Stimulated activated CD8-positive, alpha-beta memory T cell treated with anti-CD3 and anti-CD28 coated beads, Interleukin-2, amount 100 ng/mL, for 1 hour (primary cell): ENCODE data around the gene RNMT.
"Not testable (repeated sequence)": the region's sequence is repeated elsewhere in the genome, so short reads cannot be mapped to it uniquely, and the experiment has no call there.

Experiments
- DNase-seq, 2 donors: peaks; one replicate each; pipeline ENCODE4 v3.0.0-alpha.2; 2020; ENCODE audit warnings: low read depth in 2 of 2

Gene RNMT

GRCh38 chr18:13735681-13736080 lies 9.2 kb downstream of the RNMT start:
- no peak for DNase-seq

- no peak for DNase-seq
Measured at GRCh38 chr18:13745696-13746095, 19.2 kb downstream of the RNMT start.

GRCh38 chr18:13746633-13747032 lies 20.2 kb downstream of the RNMT start:
- no peak for DNase-seq

GRCh38 chr18:13751599-13751998 lies 25.1 kb downstream of the RNMT start:
- not testable (repeated sequence) for DNase-seq

- DNase-seq: no peak
Measured at GRCh38 chr18:13756261-13756660, 29.8 kb downstream of the RNMT start.

GRCh38 chr18:13756671-13757070 lies 30.2 kb downstream of the RNMT start:
- DNase-seq: no peak

DNA sequence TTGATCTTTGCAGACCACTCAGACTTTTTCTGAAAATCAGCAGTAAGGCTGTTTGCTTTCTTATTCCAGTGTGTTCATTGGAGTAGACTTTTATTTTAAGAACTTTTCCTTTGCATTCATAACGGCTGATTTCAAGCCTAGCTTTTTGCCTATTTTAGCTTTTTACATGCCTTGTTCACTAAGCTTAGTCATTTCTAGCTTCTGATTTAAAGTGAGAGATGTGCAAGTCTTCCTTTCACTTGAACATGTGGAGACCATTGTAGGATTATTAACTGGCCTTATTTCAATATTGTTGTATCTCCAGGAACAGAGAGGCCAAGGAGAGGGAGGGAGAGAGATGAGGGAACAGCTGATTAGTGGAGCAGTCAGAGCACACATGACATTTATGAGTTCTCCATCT lies 32.1 kb downstream of the RNMT start:
- DNase-seq: no peak

DNA sequence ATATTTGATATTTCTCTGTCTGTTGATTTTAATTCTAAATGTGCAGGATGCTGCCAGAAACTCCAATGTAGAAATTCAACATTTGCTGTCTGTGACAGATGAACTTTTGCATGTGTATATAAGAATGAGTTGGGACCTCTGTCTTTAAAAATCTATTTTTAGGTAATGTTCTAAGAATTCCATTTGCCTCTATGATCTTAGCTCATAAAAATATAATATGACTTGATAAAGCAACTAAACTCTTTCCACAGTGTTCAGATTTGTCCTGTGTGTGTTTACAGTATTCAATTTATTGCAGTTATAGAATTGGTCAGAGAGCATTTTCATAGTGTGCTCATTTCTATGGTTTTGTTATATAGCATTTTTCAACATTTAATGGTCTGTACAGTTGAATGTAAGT lies 33.6 kb downstream of the RNMT start:
- no peak for DNase-seq

GRCh38 chr18:13762690-13763439 lies 36.4 kb downstream of the RNMT start:
- no peak for DNase-seq

DNA sequence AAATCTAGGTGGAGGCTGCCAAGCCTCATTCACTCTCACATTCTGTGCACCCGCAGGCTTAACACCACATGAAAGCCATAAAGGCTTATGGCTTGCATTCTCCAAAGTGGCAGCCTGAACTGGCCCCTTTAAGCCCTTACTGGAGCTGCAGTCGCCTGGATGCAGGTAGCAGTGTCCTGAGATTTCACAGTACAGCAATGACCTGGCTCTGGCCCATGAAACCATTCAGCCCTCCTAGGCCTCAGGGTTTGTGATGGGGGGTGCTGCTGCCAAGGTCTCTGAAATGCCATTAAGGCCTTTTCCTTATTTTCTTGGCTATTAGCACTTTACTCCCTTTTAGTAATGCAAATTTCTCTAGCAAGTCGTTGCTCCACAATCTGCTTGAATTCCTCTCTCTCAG lies 48.6 kb downstream of the RNMT start:
- DNase-seq: no peak

- no peak for DNase-seq
Measured at GRCh38 chr18:13791181-13791580, 64.7 kb downstream of the RNMT start.

DNA sequence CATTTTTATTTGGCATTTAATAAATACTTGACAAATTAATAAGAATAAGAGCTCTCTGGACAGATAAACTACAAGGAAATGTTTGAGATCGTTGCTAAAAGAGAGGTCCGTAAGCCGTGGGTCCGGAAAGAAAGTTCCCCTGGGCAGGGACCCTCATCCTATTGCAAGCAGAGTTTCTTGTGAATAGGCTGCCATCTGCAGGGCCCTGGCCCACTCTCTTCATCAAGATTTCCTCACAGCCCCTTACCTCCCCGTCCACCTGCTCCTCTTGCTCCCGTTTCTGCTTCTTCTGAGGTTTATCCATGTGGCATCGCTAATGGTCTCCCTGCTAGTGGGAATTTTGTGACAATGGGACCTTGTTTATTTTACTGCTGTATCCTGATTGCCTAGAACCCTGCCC lies 67.3 kb downstream of the RNMT start:
- DNase-seq: no peak

DNA sequence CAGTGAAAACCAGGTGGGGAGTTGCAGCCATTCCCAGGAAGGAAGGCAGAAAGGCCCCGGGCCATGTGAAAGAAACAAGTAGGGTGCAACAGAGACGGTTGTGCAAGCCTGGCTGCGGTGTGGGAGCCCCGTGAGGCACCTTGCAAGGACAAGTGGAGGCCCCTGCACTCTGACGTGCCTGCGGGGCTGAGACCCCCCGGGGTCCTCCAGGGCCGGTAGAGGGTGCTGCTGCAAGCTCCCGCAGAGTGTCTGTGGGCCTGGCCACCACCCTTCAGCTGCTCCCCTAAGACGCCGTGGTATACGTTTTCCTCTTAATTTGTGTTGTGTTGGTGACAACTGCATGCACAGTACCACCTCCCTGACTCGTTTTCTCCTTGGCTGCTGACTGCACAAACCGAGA lies 70.0 kb downstream of the RNMT start:
- DNase-seq: no peak

DNA sequence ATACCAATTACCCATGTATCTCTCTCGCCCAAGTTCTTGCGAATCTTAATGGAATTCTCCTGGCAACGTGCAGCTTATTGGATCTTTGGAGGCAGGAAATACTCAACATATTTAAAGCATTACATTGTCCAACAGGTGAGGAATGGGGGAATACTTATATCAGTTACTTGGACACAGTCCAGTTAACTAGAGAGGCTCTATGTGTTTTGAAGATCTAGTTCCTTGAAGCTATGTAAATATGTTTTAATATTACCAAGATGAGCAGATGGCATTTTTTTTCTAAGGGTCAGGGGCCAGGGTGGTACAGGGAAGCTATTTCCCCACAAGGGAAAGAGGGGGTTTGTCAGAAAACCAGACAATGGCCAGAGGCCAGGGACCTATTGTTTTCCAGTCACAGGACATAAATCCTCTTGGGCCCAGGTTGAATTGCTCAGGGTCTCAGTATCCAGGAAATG lies 70.7 kb downstream of the RNMT start:
- DNase-seq: no peak

- DNase-seq: no peak
Measured at GRCh38 chr18:13799396-13799795, 72.9 kb downstream of the RNMT start.

DNA sequence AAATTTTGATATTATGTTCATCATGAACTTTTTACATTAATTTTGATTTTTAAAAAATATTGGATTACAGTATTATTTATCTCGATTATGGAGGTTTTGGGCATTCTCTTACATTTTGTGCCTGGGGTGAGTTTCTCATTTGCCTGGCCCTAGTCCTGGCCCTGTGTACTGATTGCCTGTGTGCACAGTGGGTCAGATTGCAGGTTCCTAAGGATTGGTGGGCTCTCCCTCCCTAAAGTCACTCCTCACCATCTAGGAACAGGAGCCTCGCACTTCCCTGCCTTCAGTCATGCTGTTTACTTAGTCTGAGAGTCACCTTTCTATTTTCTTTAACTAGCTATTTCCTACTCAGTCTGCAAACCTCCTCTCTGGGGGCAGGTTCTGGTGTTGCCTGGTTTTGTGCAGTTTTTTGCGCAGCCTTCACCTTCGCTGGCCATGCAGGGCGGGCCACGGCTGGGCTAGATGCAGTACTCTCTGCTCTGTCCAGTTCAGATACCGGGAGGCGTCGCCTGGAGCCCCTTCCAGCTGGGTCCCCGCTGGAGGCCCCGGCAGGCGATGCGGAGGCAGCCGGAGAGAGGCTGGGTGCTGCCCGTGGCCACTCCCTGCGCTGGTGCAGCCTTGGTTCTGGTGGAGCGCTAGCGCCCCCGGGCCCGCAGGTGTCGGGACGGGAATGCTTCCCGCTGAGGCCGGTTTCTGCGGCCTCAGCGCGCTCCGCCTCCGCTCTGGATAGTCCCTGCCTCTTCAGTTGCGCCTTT lies 74.2 kb downstream of the RNMT start:
- peak in 1 of 2 donors; percentile 13 for DNase-seq

DNA sequence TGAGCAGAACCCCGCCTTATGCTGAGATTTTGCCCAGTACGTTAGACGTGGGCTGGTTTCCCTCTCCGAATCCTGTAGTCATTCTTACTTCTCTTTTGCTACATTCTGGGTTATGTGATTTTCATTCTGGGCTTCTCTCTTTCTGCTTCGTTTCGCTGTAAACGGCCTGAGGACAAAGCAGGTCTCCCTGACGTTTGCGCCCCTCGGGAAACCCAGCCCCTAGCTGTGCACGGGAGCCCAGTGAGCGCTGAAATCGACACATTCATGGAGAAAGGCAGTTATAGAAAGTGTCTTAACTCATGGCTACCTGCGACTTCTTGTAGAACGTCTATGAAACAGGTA lies 74.8 kb downstream of the RNMT start:
- DNase-seq: no peak

- no peak for DNase-seq
Measured at GRCh38 chr18:13804305-13804704, 77.8 kb downstream of the RNMT start.

- DNase-seq: no peak
Measured at GRCh38 chr18:13808294-13809042, 82.0 kb downstream of the RNMT start.

DNA sequence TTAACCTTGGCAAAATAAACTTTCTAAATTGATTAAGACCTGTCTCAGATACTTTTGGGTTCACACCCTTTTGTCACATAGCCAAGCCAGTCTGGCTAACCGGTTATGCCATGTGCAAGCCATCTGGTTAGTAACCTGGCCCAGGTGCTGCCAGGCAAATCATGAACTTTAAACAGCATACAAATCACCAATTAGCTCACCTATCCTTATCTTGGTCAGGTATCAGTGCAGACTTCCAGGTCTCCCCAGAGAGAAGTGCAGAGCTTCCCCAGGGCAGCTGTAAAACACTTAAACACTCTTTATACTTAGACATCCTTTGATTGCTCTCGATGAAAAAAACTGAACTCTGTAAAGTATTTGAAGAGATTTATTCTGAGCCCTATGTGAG lies 82.6 kb downstream of the RNMT start:
- DNase-seq: no peak

GRCh38 chr18:13809531-13810255 lies 83.2 kb downstream of the RNMT start:
- no peak for DNase-seq

- no peak for DNase-seq
Measured at GRCh38 chr18:13810950-13811485, 84.5 kb downstream of the RNMT start.
